ENCODE measurements around the gene ERCC6L2.

Gene ERCC6L2

GRCh38 chr9:96008502-96009222, 133.2 kb downstream of the ERCC6L2 start:
- DNase-seq = peak; percentile 54 to 81
- H3K23ac ChIP-seq (ENCODE audit: low read length) = no peak overlapping the region
- no peak overlapping the region for H3K18ac ChIP-seq (ENCODE audit: low read length)
- no peaks in the 10 kb centered on the region for H3K27me3 ChIP-seq (ENCODE audit: insufficient read depth, low read length)
- H3K4me3 ChIP-seq (ENCODE audit: low read depth, low read length) = no peak overlapping the region
- H2AFZ ChIP-seq (ENCODE audit: insufficient read depth, low read length, poor library complexity) = no peak overlapping the region
- no peak overlapping the region for H3K14ac ChIP-seq (ENCODE audit: low read length)
- no peak overlapping the region for H2AK5ac ChIP-seq (ENCODE audit: low read length)
- no peak overlapping the region for H2BK12ac ChIP-seq (ENCODE audit: low read length)
- H3K9me3 ChIP-seq (ENCODE audit: insufficient read depth, low read depth, low read length) = no peaks in the 10 kb centered on the region
- no peaks in the 10 kb centered on the region for H3K79me1 ChIP-seq (ENCODE audit: low read length)
- H2BK5ac ChIP-seq (ENCODE audit: low read depth, low read length, poor library complexity) = no peak overlapping the region
- H3K36me3 ChIP-seq (ENCODE audit: control insufficient read depth in 1 of 2, insufficient read depth in 2 of 2, low read length in 2 of 2) = peaks cover 2 to 9% of the 10 kb centered on the region in 2 experiments
- no peak overlapping the region for H3K27ac ChIP-seq (ENCODE audit: low read depth, low read length)
- no peak overlapping the region for H2BK120ac ChIP-seq (ENCODE audit: insufficient read depth, low read length, poor library complexity)
- no peaks in the 10 kb centered on the region for H3K4me1 ChIP-seq (ENCODE audit: control insufficient read depth in 1 of 2, insufficient read depth in 2 of 2, low read length in 2 of 2)
- H3K4ac ChIP-seq (ENCODE audit: low read depth, low read length) = no peak overlapping the region
- H4K12ac ChIP-seq (ENCODE audit: low read depth, low read length) = no peak overlapping the region
- no peak overlapping the region for H4K91ac ChIP-seq (ENCODE audit: low read depth, low read length)
- no peak overlapping the region for H3K9ac ChIP-seq (ENCODE audit: low read length)
- H4K8ac ChIP-seq (ENCODE audit: low read depth, low read length) = no peak overlapping the region
- no peaks in the 10 kb centered on the region for H3K79me2 ChIP-seq (ENCODE audit: control insufficient read depth, insufficient read depth, low read length, poor library complexity)
- no CpG with 5 or more reads among the region's 12 CpGs for WGBS (ENCODE audit: extremely low coverage, insufficient coverage, insufficient read length)
- H3K4me2 ChIP-seq (ENCODE audit: low read length) = no peak overlapping the region

- WGBS (ENCODE audit: extremely low coverage, insufficient coverage, insufficient read length) = no CpG with 5 or more reads among the region's 2 CpGs
- Histone ChIP-seq H3K27ac (ENCODE audit: low read depth, low read length) (no peak overlapping the region), H2BK5ac (ENCODE audit: low read depth, low read length, poor library complexity) (no peak overlapping the region), H3K4ac (ENCODE audit: low read depth, low read length) (no peak overlapping the region), H2AK5ac (ENCODE audit: low read length) (no peak overlapping the region), H3K79me2 (ENCODE audit: control insufficient read depth, insufficient read depth, low read length, poor library complexity) (no peaks in the 10 kb centered on the region), H3K9me3 (ENCODE audit: insufficient read depth, low read depth, low read length) (no peaks in the 10 kb centered on the region), H3K4me3 (ENCODE audit: low read depth, low read length) (no peak overlapping the region), H4K91ac (ENCODE audit: low read depth, low read length) (no peak overlapping the region), H2BK12ac (ENCODE audit: low read length) (no peak overlapping the region), H3K18ac (ENCODE audit: low read length) (no peak overlapping the region), H3K4me2 (ENCODE audit: low read length) (no peak overlapping the region), H3K23ac (ENCODE audit: low read length) (no peak overlapping the region), H3K14ac (ENCODE audit: low read length) (no peak overlapping the region), H3K79me1 (ENCODE audit: low read length) (no peaks in the 10 kb centered on the region), H2AFZ (ENCODE audit: insufficient read depth, low read length, poor library complexity) (no peak overlapping the region), H3K27me3 (ENCODE audit: insufficient read depth, low read length) (no peaks in the 10 kb centered on the region), H3K4me1 (ENCODE audit: control insufficient read depth in 1 of 2, insufficient read depth in 2 of 2, low read length in 2 of 2) (no peaks in the 10 kb centered on the region), H2BK120ac (ENCODE audit: insufficient read depth, low read length, poor library complexity) (no peak overlapping the region), H4K12ac (ENCODE audit: low read depth, low read length) (no peak overlapping the region), H3K9ac (ENCODE audit: low read length) (no peak overlapping the region), H4K8ac (ENCODE audit: low read depth, low read length) (no peak overlapping the region), H3K36me3 (ENCODE audit: control insufficient read depth in 1 of 2, insufficient read depth in 2 of 2, low read length in 2 of 2) (peaks cover 2 to 9% of the 10 kb centered on the region in 2 experiments)
- no peak for DNase-seq
These were observed 133.7 kb downstream of the ERCC6L2 start for GRCh38 chr9:96009223-96009602.

GRCh38 chr9:96009690-96010472, 134.4 kb downstream of the ERCC6L2 start:
- Histone ChIP-seq H3K4me3 (ENCODE audit: low read depth, low read length) (no peak overlapping the region), H2BK5ac (ENCODE audit: low read depth, low read length, poor library complexity) (no peak overlapping the region)

GRCh38 chr9:96014078-96014477, 138.6 kb downstream of the ERCC6L2 start:
- Histone ChIP-seq H3K14ac (ENCODE audit: low read length) (no peak overlapping the region), H3K4ac (ENCODE audit: low read depth, low read length) (no peak overlapping the region), H3K9me3 (ENCODE audit: insufficient read depth, low read depth, low read length) (no peaks in the 10 kb centered on the region), H3K27ac (ENCODE audit: low read depth, low read length) (no peak overlapping the region), H3K18ac (ENCODE audit: low read length) (no peak overlapping the region), H4K8ac (ENCODE audit: low read depth, low read length) (no peak overlapping the region), H3K36me3 (ENCODE audit: control insufficient read depth in 1 of 2, insufficient read depth in 2 of 2, low read length in 2 of 2) (peaks cover 0 to 1% of the 10 kb centered on the region in 2 experiments), H3K4me1 (ENCODE audit: control insufficient read depth in 1 of 2, insufficient read depth in 2 of 2, low read length in 2 of 2) (no peaks in the 10 kb centered on the region), H2AK5ac (ENCODE audit: low read length) (no peak overlapping the region), H3K79me1 (ENCODE audit: low read length) (no peaks in the 10 kb centered on the region), H3K4me2 (ENCODE audit: low read length) (no peak overlapping the region), H4K12ac (ENCODE audit: low read depth, low read length) (no peak overlapping the region), H3K79me2 (ENCODE audit: control insufficient read depth, insufficient read depth, low read length, poor library complexity) (no peaks in the 10 kb centered on the region), H4K91ac (ENCODE audit: low read depth, low read length) (no peak overlapping the region), H3K23ac (ENCODE audit: low read length) (no peak overlapping the region), H3K4me3 (ENCODE audit: low read depth, low read length) (no peak overlapping the region), H2BK120ac (ENCODE audit: insufficient read depth, low read length, poor library complexity) (no peak overlapping the region), H2BK12ac (ENCODE audit: low read length) (no peak overlapping the region), H3K9ac (ENCODE audit: low read length) (no peak overlapping the region), H2BK5ac (ENCODE audit: low read depth, low read length, poor library complexity) (no peak overlapping the region), H3K27me3 (ENCODE audit: insufficient read depth, low read length) (no peaks in the 10 kb centered on the region), H2AFZ (ENCODE audit: insufficient read depth, low read length, poor library complexity) (no peak overlapping the region)
- DNase-seq = no peak
- no CpG with 5 or more reads among the region's 6 CpGs for WGBS (ENCODE audit: extremely low coverage, insufficient coverage, insufficient read length)

More at GRCh38 chr9:96009690-96010472, 134.4 kb downstream of the ERCC6L2 start:
- Histone ChIP-seq H2AFZ (ENCODE audit: insufficient read depth, low read length, poor library complexity) (no peak overlapping the region), H3K79me2 (ENCODE audit: control insufficient read depth, insufficient read depth, low read length, poor library complexity) (no peaks in the 10 kb centered on the region), H2BK12ac (ENCODE audit: low read length) (no peak overlapping the region), H2AK5ac (ENCODE audit: low read length) (no peak overlapping the region), H3K4me1 (ENCODE audit: control insufficient read depth in 1 of 2, insufficient read depth in 2 of 2, low read length in 2 of 2) (no peaks in the 10 kb centered on the region), H3K9ac (ENCODE audit: low read length) (no peak overlapping the region), H3K14ac (ENCODE audit: low read length) (no peak overlapping the region), H3K36me3 (ENCODE audit: control insufficient read depth in 1 of 2, insufficient read depth in 2 of 2, low read length in 2 of 2) (peaks cover 2 to 9% of the 10 kb centered on the region in 2 experiments), H4K8ac (ENCODE audit: low read depth, low read length) (no peak overlapping the region), H3K27ac (ENCODE audit: low read depth, low read length) (no peak overlapping the region), H3K4ac (ENCODE audit: low read depth, low read length) (no peak overlapping the region), H3K79me1 (ENCODE audit: low read length) (no peaks in the 10 kb centered on the region), H3K27me3 (ENCODE audit: insufficient read depth, low read length) (no peaks in the 10 kb centered on the region), H2BK120ac (ENCODE audit: insufficient read depth, low read length, poor library complexity) (no peak overlapping the region), H3K9me3 (ENCODE audit: insufficient read depth, low read depth, low read length) (no peaks in the 10 kb centered on the region), H3K4me2 (ENCODE audit: low read length) (no peak overlapping the region), H3K18ac (ENCODE audit: low read length) (no peak overlapping the region), H3K23ac (ENCODE audit: low read length) (no peak overlapping the region), H4K91ac (ENCODE audit: low read depth, low read length) (no peak overlapping the region), H4K12ac (ENCODE audit: low read depth, low read length) (no peak overlapping the region)
- no peak for DNase-seq
- WGBS (ENCODE audit: extremely low coverage, insufficient coverage, insufficient read length) = no CpG with 5 or more reads among the region's 4 CpGs

Measured in trophoblast cell (in vitro differentiated cells and primary cell).